A549 (cell line): ENCODE data around the gene CTAG2. TPM values are rescaled to one million over a fixed set of nuclear protein-coding genes. Genes with fewer than 3 reads are reported as not detected.

Experiments
- ATAC-seq, 2 experiments: fragments of 200-7000 bp in 1 of 2; fragments of >200 bp in 1 of 2; cut with Nextera tagmentation in 1 of 2; cut with Tn5 transposase in 1 of 2; 3 replicates each; pipeline versions ENCODE4 v1.8.0 to v1.9.1; 2018 to 2020; ENCODE audit warnings: mild to moderate bottlenecking in 1 of 2, moderate library complexity in 1 of 2
- CTCF ChIA-PET: fragments of 300-600 bp; sonication (Branson Sonifier 250); formaldehyde crosslinking; extraction: SDS; loops from one replicate; lab custom pipeline; 2021; ENCODE audit warnings: antibody characterized with exemption, inconsistent platforms; lab: Yijun Ruan, JAX
- POLR2A ChIA-PET: fragments of 350-600 bp; formaldehyde crosslinking; extraction: SDS; loops from one replicate; lab custom pipeline; 2021; ENCODE audit warnings: antibody characterized with exemption, inconsistent platforms; lab: Yijun Ruan, JAX
- DNase-seq, 2 experiments: peaks; one replicate each; pipeline versions ENCODE4 v3.0.0 to v3.0.0-alpha.2; 2011 to 2016; ENCODE audit warnings: low read depth in 1 of 2, low spot score in 1 of 2
- FAIRE-seq: peaks from 2 replicates; lab custom pipeline; 2011; peaks lifted over from hg19 to GRCh38; lab: Jason Lieb, UNC
- H3K27ac ChIP-seq, 2 experiments: fragments of >200 bp; sonication (Bioruptor Twin); formaldehyde crosslinking; 3 replicates each; pipeline ENCODE4 v1.5.1; 2016 to 2017
- H3K4me1 ChIP-seq: fragments of >200 bp; sonication (Bioruptor Twin); formaldehyde crosslinking; 3 replicates; pipeline ENCODE4 v1.6.1; 2016
- H3K4me2 ChIP-seq: fragments of >200 bp; sonication (Bioruptor Twin); formaldehyde crosslinking; 3 replicates; pipeline ENCODE4 v1.6.1; 2016
- H3K4me3 ChIP-seq: fragments of >200 bp; sonication (Bioruptor Twin); formaldehyde crosslinking; 3 replicates; pipeline ENCODE4 v1.5.1; 2016
- H3K9me3 ChIP-seq: fragments of >200 bp; sonication (Bioruptor Twin); formaldehyde crosslinking; 3 replicates; pipeline ENCODE4 v1.6.1; 2016
- CBX2 ChIP-seq: fragments of 200-600 bp; sonication (generic); IDR thresholded peaks from 2 replicates; pipeline ENCODE4 v1.6.1; 2016; ENCODE audit warnings: low read depth, mild to moderate bottlenecking, borderline replicate concordance
- CBX8 ChIP-seq: fragments of 200-600 bp; sonication (generic); IDR thresholded peaks from 2 replicates; pipeline ENCODE4 v1.6.1; 2016
- CEBPB ChIP-seq, 2 experiments: fragments of >200 bp in 1 of 2; sonication (Bioruptor Twin) in 1 of 2; formaldehyde crosslinking in 1 of 2; IDR thresholded peaks; 2 replicates each; pipeline ENCODE4 v1.6.1; 2012 to 2016
- CHD2 ChIP-seq: fragments of 150-350 bp; IDR thresholded peaks from 2 replicates; pipeline ENCODE4 v1.6.1; 2014; ENCODE audit warnings: low read length; ENCODE audit not compliant: partially characterized antibody
- CHD4 ChIP-seq: fragments of 200-600 bp; sonication (generic); IDR thresholded peaks from 2 replicates; pipeline ENCODE4 v1.6.1; 2016; ENCODE audit warnings: antibody characterized with exemption, mild to moderate bottlenecking, borderline replicate concordance
- EHF ChIP-seq: fragments of 250-450 bp; sonication (Bioruptor Pico); IDR thresholded peaks from 2 replicates; pipeline ENCODE4 v1.5.0; 2020; ENCODE audit warnings: mild to moderate bottlenecking
- EHMT2 ChIP-seq: fragments of 200-600 bp; sonication (generic); IDR thresholded peaks from 2 replicates; pipeline ENCODE4 v1.6.1; 2016; ENCODE audit warnings: antibody characterized with exemption, low read depth, mild to moderate bottlenecking, moderate library complexity
- EP300 ChIP-seq, 2 experiments: fragments of >200 bp; sonication (Bioruptor Twin); formaldehyde crosslinking; IDR thresholded peaks; 2 replicates in 1 of 2; 3 replicates in 1 of 2; pipeline ENCODE4 v1.6.1; 2016 to 2017
- FOSB ChIP-seq: fragments of 250-450 bp; sonication (Bioruptor Pico); IDR thresholded peaks from 2 replicates; pipeline ENCODE4 v1.5.0; 2020; ENCODE audit warnings: mild to moderate bottlenecking, moderate library complexity
- FOSL2 ChIP-seq, 2 experiments: fragments of 450-650 bp in 1 of 2; fragments of >200 bp in 1 of 2; sonication (Bioruptor Twin) in 1 of 2; formaldehyde crosslinking; IDR thresholded peaks; 2 replicates each; pipeline versions ENCODE4 v1.5.0 to v1.6.1; 2016 to 2020; ENCODE audit warnings: mild to moderate bottlenecking in 1 of 2, moderate library complexity in 1 of 2
- HEYL ChIP-seq: fragments of 250-450 bp; sonication (Bioruptor Pico); IDR thresholded peaks from 2 replicates; pipeline ENCODE4 v1.8.0; 2021; ENCODE audit warnings: mild to moderate bottlenecking, moderate library complexity
- HOXA7 ChIP-seq: fragments of 250-450 bp; sonication (Bioruptor Pico); IDR thresholded peaks from 2 replicates; pipeline ENCODE4 v1.5.0; 2020; ENCODE audit warnings: mild to moderate bottlenecking, moderate library complexity
- JUN ChIP-seq, 2 experiments: fragments of >200 bp; sonication (Bioruptor Twin); formaldehyde crosslinking; IDR thresholded peaks; 2 replicates in 1 of 2; 3 replicates in 1 of 2; pipeline ENCODE4 v1.6.1; 2016 to 2017
- KDM1A ChIP-seq: fragments of 200-600 bp; sonication (generic); IDR thresholded peaks from 2 replicates; pipeline ENCODE4 v1.6.1; 2016; ENCODE audit warnings: low read depth, mild to moderate bottlenecking
- KDM5A ChIP-seq: fragments of 200-600 bp; sonication (generic); IDR thresholded peaks from 2 replicates; pipeline ENCODE4 v1.6.1; 2016; ENCODE audit warnings: antibody characterized with exemption, mild to moderate bottlenecking
- MYC ChIP-seq: IDR thresholded peaks from 2 replicates; pipeline ENCODE4 v1.6.1; 2012; ENCODE audit warnings: mild to moderate bottlenecking, inconsistent platforms, low read length, improper control_type of control experiment, borderline replicate concordance
- PHF8 ChIP-seq: fragments of 200-600 bp; sonication (generic); IDR thresholded peaks from 2 replicates; pipeline ENCODE4 v1.6.1; 2016; ENCODE audit warnings: low read depth, mild to moderate bottlenecking, antibody characterized with exemption, moderate library complexity, borderline replicate concordance
- POLR2A ChIP-seq: IDR thresholded peaks from 2 replicates; pipeline ENCODE4 v1.6.1; 2012; ENCODE audit warnings: mild to moderate bottlenecking, low read length
- RARB ChIP-seq: fragments of 250-450 bp; sonication (Bioruptor Pico); IDR thresholded peaks from 2 replicates; pipeline ENCODE4 v1.8.0; 2021; ENCODE audit warnings: mild to moderate bottlenecking, moderate library complexity
- RNF2 ChIP-seq: fragments of 200-600 bp; sonication (generic); IDR thresholded peaks from 2 replicates; pipeline ENCODE4 v1.6.1; 2016; ENCODE audit warnings: low read depth, mild to moderate bottlenecking, antibody characterized with exemption, moderate library complexity, borderline replicate concordance
- SMC3 ChIP-seq: fragments of >200 bp; sonication (Bioruptor Twin); formaldehyde crosslinking; IDR thresholded peaks from 3 replicates; pipeline ENCODE4 v1.6.1; 2018; ENCODE audit warnings: inconsistent platforms
- ZC3H11A ChIP-seq: fragments of 450-650 bp; IDR thresholded peaks from 2 replicates; pipeline ENCODE4 v1.6.1; 2014; ENCODE audit warnings: antibody characterized with exemption, mild to moderate bottlenecking
- WGBS: methylation state at CpG from one replicate; pipeline ENCODE4 v1.1.6; 2017; ENCODE audit errors: missing lambda C conversion rate; 5-methylcytosine and 5-hydroxymethylcytosine counted together
- polyA plus RNA-seq, 4 experiments: library from polyadenylated mRNA; depleted of rRNA in 3 of 4; stranded (reverse); fragments of >200 nt; fragmentation: RNase III in 1 of 4; extraction: RNeasy Plus Mini Kit Qiagen cat#74134 plus additional on column Dnase treatment in 1 of 4; gene quantifications; 2 replicates in 3 of 4; 3 replicates in 1 of 4; pipeline ENCODE4 v1.2.3, GENCODE V29; 2011 to 2017
- TF ChIP-seq, protein P1 (sequence below): fragments of 250-450 bp; sonication (Bioruptor Pico); IDR thresholded peaks from 2 replicates; pipeline ENCODE4 v1.5.0; 2020; ENCODE audit warnings: low read depth, mild to moderate bottlenecking, moderate library complexity
- TF ChIP-seq, protein P2 (sequence below): fragments of 200-600 bp; sonication (generic); IDR thresholded peaks from 2 replicates; pipeline ENCODE4 v1.6.1; 2016; ENCODE audit warnings: antibody characterized with exemption, mild to moderate bottlenecking, moderate library complexity
- TF ChIP-seq, protein P3 (sequence below): IDR thresholded peaks from 2 replicates; pipeline ENCODE4 v1.6.1; 2012; ENCODE audit warnings: low read depth, borderline replicate concordance

Gene CTAG2
- polyA plus RNA-seq, 2 of the 4 experiments (the other 2 are of a cell fraction) = not detected

DNA sequence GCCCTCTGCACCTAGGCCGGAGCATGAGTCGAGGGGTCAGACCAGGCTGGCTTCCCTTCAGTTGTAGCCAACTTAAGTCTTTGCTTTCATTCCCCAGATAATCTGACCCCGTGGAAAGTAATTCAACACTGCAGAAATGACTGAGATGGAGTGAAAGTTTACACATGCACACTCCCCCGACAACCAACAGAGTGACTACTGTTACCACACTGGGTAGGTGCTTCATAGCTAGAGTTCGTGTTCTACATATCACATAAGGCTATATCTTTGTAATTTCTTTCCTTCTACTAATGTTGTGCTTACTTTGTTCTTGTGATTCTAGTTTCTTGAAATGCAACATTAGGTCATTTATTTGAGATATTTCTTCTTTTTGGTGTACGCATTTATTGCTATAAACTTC, 7.2 kb upstream of the CTAG2 start:
- no peak for FAIRE-seq
- H3K4me3 ChIP-seq = no peak overlapping the region
- TF ChIP-seq, protein P1, sequence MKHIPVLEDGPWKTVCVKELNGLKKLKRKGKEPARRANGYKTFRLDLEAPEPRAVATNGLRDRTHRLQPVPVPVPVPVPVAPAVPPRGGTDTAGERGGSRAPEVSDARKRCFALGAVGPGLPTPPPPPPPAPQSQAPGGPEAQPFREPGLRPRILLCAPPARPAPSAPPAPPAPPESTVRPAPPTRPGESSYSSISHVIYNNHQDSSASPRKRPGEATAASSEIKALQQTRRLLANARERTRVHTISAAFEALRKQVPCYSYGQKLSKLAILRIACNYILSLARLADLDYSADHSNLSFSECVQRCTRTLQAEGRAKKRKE (CRISPR knock-in tag) = no peak
- no peak for TF ChIP-seq CHD4
- no peak for TF ChIP-seq EHMT2
- TF ChIP-seq ZC3H11A = no peak
- TF ChIP-seq EP300 (IDR thresholded peaks at IDR 0.05) = no peak
- no peak for TF ChIP-seq RNF2
- TF ChIP-seq FOSL2 (IDR thresholded peaks at IDR 0.05) = no peak
- TF ChIP-seq FOSL2 (CRISPR knock-in tag; IDR thresholded peaks at IDR 0.05) = no peak
- no peak for TF ChIP-seq MYC
- TF ChIP-seq KDM5A = no peak
- no peak for TF ChIP-seq POLR2A
- TF ChIP-seq FOSB (CRISPR knock-in tag) = no peak
- TF ChIP-seq, protein P2, sequence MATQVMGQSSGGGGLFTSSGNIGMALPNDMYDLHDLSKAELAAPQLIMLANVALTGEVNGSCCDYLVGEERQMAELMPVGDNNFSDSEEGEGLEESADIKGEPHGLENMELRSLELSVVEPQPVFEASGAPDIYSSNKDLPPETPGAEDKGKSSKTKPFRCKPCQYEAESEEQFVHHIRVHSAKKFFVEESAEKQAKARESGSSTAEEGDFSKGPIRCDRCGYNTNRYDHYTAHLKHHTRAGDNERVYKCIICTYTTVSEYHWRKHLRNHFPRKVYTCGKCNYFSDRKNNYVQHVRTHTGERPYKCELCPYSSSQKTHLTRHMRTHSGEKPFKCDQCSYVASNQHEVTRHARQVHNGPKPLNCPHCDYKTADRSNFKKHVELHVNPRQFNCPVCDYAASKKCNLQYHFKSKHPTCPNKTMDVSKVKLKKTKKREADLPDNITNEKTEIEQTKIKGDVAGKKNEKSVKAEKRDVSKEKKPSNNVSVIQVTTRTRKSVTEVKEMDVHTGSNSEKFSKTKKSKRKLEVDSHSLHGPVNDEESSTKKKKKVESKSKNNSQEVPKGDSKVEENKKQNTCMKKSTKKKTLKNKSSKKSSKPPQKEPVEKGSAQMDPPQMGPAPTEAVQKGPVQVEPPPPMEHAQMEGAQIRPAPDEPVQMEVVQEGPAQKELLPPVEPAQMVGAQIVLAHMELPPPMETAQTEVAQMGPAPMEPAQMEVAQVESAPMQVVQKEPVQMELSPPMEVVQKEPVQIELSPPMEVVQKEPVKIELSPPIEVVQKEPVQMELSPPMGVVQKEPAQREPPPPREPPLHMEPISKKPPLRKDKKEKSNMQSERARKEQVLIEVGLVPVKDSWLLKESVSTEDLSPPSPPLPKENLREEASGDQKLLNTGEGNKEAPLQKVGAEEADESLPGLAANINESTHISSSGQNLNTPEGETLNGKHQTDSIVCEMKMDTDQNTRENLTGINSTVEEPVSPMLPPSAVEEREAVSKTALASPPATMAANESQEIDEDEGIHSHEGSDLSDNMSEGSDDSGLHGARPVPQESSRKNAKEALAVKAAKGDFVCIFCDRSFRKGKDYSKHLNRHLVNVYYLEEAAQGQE = no peak
- no peak for TF ChIP-seq HEYL
- no peak for TF ChIP-seq KDM1A
- TF ChIP-seq, all 56 proteins: peak for 0
- POLR2A ChIA-PET = no interaction called here
- no peak overlapping the region for H3K4me2 ChIP-seq
- ATAC-seq (no peak), DNase-seq (no peak)
- H3K9me3 ChIP-seq = no peaks in the 10 kb centered on the region
- WGBS = 57% methylated on average over 6 of the region's 6 CpGs
- H3K4me1 ChIP-seq = no peaks in the 10 kb centered on the region
- CTCF ChIA-PET = no interaction called here
- no peak overlapping the region for H3K27ac ChIP-seq

DNA sequence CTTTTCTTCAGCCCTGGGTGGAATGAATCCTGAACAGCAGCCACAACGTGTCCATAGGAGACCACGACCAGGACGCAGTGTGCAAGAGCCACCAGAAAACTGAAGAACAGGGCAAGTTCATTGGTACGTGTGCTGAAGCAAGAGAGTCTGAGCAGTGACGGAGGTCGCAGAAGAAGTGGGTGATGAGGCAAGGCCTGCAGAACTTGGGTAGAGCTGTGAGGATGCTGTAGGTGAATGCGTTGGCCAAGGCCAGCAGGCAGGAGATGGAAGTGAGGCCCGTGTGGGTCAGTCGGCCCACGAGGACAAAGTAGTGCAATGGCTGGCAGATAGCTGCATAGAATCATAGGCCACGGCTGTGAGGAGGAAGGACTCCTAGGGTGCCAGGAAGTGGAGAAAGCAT, 5.6 kb upstream of the CTAG2 start:
- no peak for FAIRE-seq

More for the DNA sequence above, 5.6 kb upstream of the CTAG2 start:
- Histone ChIP-seq H3K4me1 (no peaks in the 10 kb centered on the region), H3K27ac (no peak overlapping the region), H3K4me2 (no peak overlapping the region), H3K4me3 (no peak overlapping the region), H3K9me3 (no peaks in the 10 kb centered on the region)
- CTCF ChIA-PET = interaction anchor here (0.7 kb wide), 1 partner anchor 47 kb away, joined by 3 read pairs; no protein-coding TSS in a partner anchor
- DNase-seq (no peak), ATAC-seq (no peak)
- 50% methylated on average over 11 of the region's 11 CpGs for WGBS
- POLR2A ChIA-PET = no interaction called here
- TF ChIP-seq CHD2 (no peak), PHF8 (no peak), JUN (IDR thresholded peaks at IDR 0.05) (no peak), POLR2A (no peak), SMC3 (no peak), CBX8 (no peak), FOSL2 (IDR thresholded peaks at IDR 0.05) (no peak), FOSL2 (CRISPR knock-in tag; IDR thresholded peaks at IDR 0.05) (no peak), EHF (CRISPR knock-in tag) (no peak), CBX2 (no peak), HOXA7 (no peak), CEBPB (IDR thresholded peaks at IDR 0.05) (no peak), RARB (CRISPR knock-in tag) (no peak), MYC (no peak)
- TF ChIP-seq, protein P3, sequence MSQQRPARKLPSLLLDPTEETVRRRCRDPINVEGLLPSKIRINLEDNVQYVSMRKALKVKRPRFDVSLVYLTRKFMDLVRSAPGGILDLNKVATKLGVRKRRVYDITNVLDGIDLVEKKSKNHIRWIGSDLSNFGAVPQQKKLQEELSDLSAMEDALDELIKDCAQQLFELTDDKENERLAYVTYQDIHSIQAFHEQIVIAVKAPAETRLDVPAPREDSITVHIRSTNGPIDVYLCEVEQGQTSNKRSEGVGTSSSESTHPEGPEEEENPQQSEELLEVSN = no peak
